ENCODE measurements around the gene HMG20A.

HMG20A gene

GRCh38 chr15:77529394-77530159, 108.9 kb downstream of the HMG20A start:
- FAIRE-seq: no peak

GRCh38 chr15:77530576-77530975, 109.9 kb downstream of the HMG20A start:
- no peak for DNase-seq (ENCODE audit: insufficient read length)
- no peak for TF ChIP-seq POLR2A (IDR thresholded peaks at IDR 0.05; ENCODE audit: low read depth, low read length)
- no peak for TF ChIP-seq TAF1 (IDR thresholded peaks at IDR 0.05; ENCODE audit: borderline replicate concordance, low read depth, low read length)
- no peak for FAIRE-seq

More at GRCh38 chr15:77529394-77530159, 108.9 kb downstream of the HMG20A start:
- DNase-seq (ENCODE audit: insufficient read length): no peak
- TF ChIP-seq POLR2A (IDR thresholded peaks at IDR 0.05; ENCODE audit: low read depth, low read length) (no peak), POLR2AphosphoS5 (IDR thresholded peaks at IDR 0.05; ENCODE audit: low read depth, low read length) (no peak), TAF1 (IDR thresholded peaks at IDR 0.05; ENCODE audit: borderline replicate concordance, low read depth, low read length) (no peak)

GRCh38 chr15:77531191-77532000, 110.7 kb downstream of the HMG20A start:
- TF ChIP-seq POLR2A (IDR thresholded peaks at IDR 0.05; ENCODE audit: low read depth, low read length): no peak
- no peak for TF ChIP-seq TAF1 (IDR thresholded peaks at IDR 0.05; ENCODE audit: borderline replicate concordance, low read depth, low read length)
- no peak for TF ChIP-seq POLR2AphosphoS5 (IDR thresholded peaks at IDR 0.05; ENCODE audit: low read depth, low read length)
- FAIRE-seq: no peak
- no peak for DNase-seq (ENCODE audit: insufficient read length)

GRCh38 chr15:77532067-77532710, 111.5 kb downstream of the HMG20A start:
- DNase-seq (ENCODE audit: insufficient read length) (no peak), FAIRE-seq (no peak)
- TF ChIP-seq POLR2A (IDR thresholded peaks at IDR 0.05; ENCODE audit: low read depth, low read length) (no peak), POLR2AphosphoS5 (IDR thresholded peaks at IDR 0.05; ENCODE audit: low read depth, low read length) (no peak), TAF1 (IDR thresholded peaks at IDR 0.05; ENCODE audit: borderline replicate concordance, low read depth, low read length) (no peak)

- DNase-seq (ENCODE audit: insufficient read length) (no peak), FAIRE-seq (no peak)
- TF ChIP-seq TAF1 (IDR thresholded peaks at IDR 0.05; ENCODE audit: borderline replicate concordance, low read depth, low read length) (no peak), POLR2AphosphoS5 (IDR thresholded peaks at IDR 0.05; ENCODE audit: low read depth, low read length) (no peak), POLR2A (IDR thresholded peaks at IDR 0.05; ENCODE audit: low read depth, low read length) (no peak)
Measured at GRCh38 chr15:77532846-77533245, 112.2 kb downstream of the HMG20A start.

GRCh38 chr15:77533578-77534430, 113.1 kb downstream of the HMG20A start:
- FAIRE-seq (no peak), DNase-seq (ENCODE audit: insufficient read length) (no peak)
- no peak for TF ChIP-seq POLR2A (IDR thresholded peaks at IDR 0.05; ENCODE audit: low read depth, low read length)
- TF ChIP-seq TAF1 (IDR thresholded peaks at IDR 0.05; ENCODE audit: borderline replicate concordance, low read depth, low read length): no peak
- TF ChIP-seq POLR2AphosphoS5 (IDR thresholded peaks at IDR 0.05; ENCODE audit: low read depth, low read length): no peak

All from GM12892 (cell line).